Transverse colon (tissue), 4 donors: ENCODE results near the gene GNAS. TPM values are rescaled to one million over a fixed set of nuclear protein-coding genes. Genes with fewer than 3 reads are reported as not detected.
A peak's percentile ranks its signal among the peaks of the same experiment; 100 is the strongest.

Experiments used
- DNase-seq: peaks from one replicate; pipeline ENCODE4 v3.0.0-alpha.2; 2019
- H3K27ac ChIP-seq, 4 donors: fragments of 200-600 bp; sonication (generic); 2 replicates each; pipeline ENCODE4 v1.5.1; 2016 to 2018; ENCODE audit warnings: inconsistent platforms in 4 of 4
- H3K27me3 ChIP-seq: fragments of 200-600 bp; sonication (generic); 2 replicates; pipeline ENCODE4 v1.5.1; 2017; ENCODE audit warnings: inconsistent platforms
- H3K36me3 ChIP-seq, 4 donors: fragments of 200-600 bp; sonication (generic); 2 replicates each; pipeline ENCODE4 v1.5.1; 2017 to 2019; ENCODE audit warnings: inconsistent platforms in 4 of 4
- H3K4me1 ChIP-seq, 4 donors: fragments of 200-600 bp; sonication (generic); 2 replicates each; pipeline ENCODE4 v1.5.1; 2017 to 2020; ENCODE audit warnings: inconsistent platforms in 4 of 4
- H3K4me3 ChIP-seq, 4 donors: fragments of 200-600 bp; sonication (generic); 1 replicate in 1 of 4; 2 replicates in 3 of 4; pipeline versions ENCODE4 v1.5.1 to v1.6.1; 2017 to 2019; ENCODE audit warnings: inconsistent platforms in 4 of 4
- H3K9me3 ChIP-seq, 2 donors: fragments of 200-600 bp; sonication (generic); 2 replicates each; pipeline ENCODE4 v1.5.1; 2017 to 2019; ENCODE audit warnings: inconsistent platforms in 2 of 2
- EP300 ChIP-seq: sonication (generic); formaldehyde crosslinking; IDR thresholded peaks from one replicate; pipeline ENCODE4 v1.6.1; 2017; ENCODE audit warnings: antibody characterized with exemption, low read depth
- POLR2A ChIP-seq: fragments of 450-650 bp; IDR thresholded peaks from one replicate; pipeline ENCODE4 v1.6.1; 2016; ENCODE audit warnings: antibody characterized with exemption, mild to moderate bottlenecking, moderate library complexity
- POLR2AphosphoS5 ChIP-seq, 3 donors: sonication (generic); formaldehyde crosslinking; IDR thresholded peaks; one replicate each; pipeline ENCODE4 v1.6.1; 2016; ENCODE audit warnings: antibody characterized with exemption in 3 of 3
- WGBS, 2 donors: methylation state at CpG; one replicate each; pipeline ENCODE4 v1.1.5; 2018; ENCODE audit warnings: low coverage in 1 of 2; 5-methylcytosine and 5-hydroxymethylcytosine counted together
- in situ Hi-C, 4 donors: fragments of 200-750 bp; cut with MboI; loops; one replicate each; pipeline versions ENCODE4 v1.15.0 to v1.15.1; 2017; ENCODE audit warnings: low sequenced_read_pairs in 3 of 4, low pct_ligation_motif_present in 1 of 4, low pct_unique_long_range_greater_than_20kb in 1 of 4
- intact Hi-C: fragments of 100-400 bp; cut with DNase I; formaldehyde crosslinking; loops from one replicate; pipeline ENCODE4 v1.15.1; 2023; ENCODE audit warnings: low total_unique reads
- total RNA-seq, 4 donors: library from RNA; depleted of rRNA; stranded (reverse); fragments of >200 nt; gene quantifications; one replicate each; pipeline ENCODE4 v1.1.0, GENCODE V29; 2016
- TF ChIP-seq, protein P1 (sequence below), 5 experiments: fragments of 200-600 bp in 3 of 5; fragments of 450-650 bp in 2 of 5; sonication (generic) in 3 of 5; IDR thresholded peaks; 1 replicate in 2 of 5; 2 replicates in 3 of 5; pipeline ENCODE4 v1.5.1; 2016 to 2017; ENCODE audit warnings: antibody characterized with exemption in 5 of 5, inconsistent platforms in 3 of 5, mild to moderate bottlenecking in 2 of 5, moderate library complexity in 1 of 5

GNAS gene
- total RNA-seq, 4 donors from 2014 or later = 501 to 716 (median 535) TPM

DNA sequence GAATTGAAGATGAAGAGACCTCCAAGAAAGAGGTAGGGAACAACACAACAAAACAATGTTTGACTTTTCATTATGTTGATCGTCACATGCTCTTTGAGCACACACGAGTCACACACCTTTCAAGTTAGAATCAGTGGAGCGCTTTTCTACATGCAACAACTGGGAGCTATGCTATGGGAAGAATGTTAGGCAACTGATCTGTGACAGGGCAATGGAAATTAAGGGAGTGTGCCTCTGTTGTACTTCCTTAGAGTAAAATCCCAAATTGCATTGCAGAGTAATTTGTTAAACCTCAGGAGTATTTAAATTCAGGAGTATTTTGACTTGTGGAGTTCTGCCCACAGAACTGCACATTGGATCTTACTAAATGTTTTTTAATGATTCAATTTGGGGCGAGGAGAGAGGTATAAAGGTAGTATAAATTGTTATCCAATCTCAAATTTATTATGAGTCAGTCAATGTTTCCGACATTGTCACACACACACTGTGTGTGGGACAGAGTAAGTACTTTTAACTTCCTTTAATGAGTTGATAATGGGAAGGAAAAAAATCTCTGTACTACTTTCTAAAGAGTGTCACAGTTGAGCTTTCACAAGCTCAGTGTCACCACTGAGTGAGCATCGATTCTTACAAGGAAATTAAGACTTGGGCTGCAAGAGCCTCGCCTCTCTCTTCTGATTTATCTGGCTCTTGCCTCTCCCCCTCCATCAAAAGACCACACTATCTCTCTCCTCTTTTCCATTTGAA is 10.7 kb downstream of the GNAS start:
- in situ Hi-C loops = loop anchor here (10.0 to 25.0 kb wide), 7 partner anchors 101 to 626 kb away; partner anchors contain the start of genes ANKRD60 (in 1 of the 4) and STX16 (in 1 of the 4)
- H3K27me3 ChIP-seq = peaks cover 36% of the 10 kb centered on the region
- no peaks in the 10 kb centered on the region for H3K36me3 ChIP-seq
- no peak for DNase-seq
- 76 to 81% methylated on average over 7 of the region's 7 CpGs for WGBS, 2 donors
- H3K4me1 ChIP-seq = no peaks in the 10 kb centered on the region
- H3K27ac ChIP-seq = no peak overlapping the region
- no peaks in the 10 kb centered on the region for H3K9me3 ChIP-seq
- H3K4me3 ChIP-seq = no peak overlapping the region
- intact Hi-C loops = no loop called here
- TF ChIP-seq POLR2AphosphoS5 (IDR thresholded peaks at IDR 0.05) (no peak), POLR2A (no peak), EP300 (no peak)
- TF ChIP-seq, protein P1, sequence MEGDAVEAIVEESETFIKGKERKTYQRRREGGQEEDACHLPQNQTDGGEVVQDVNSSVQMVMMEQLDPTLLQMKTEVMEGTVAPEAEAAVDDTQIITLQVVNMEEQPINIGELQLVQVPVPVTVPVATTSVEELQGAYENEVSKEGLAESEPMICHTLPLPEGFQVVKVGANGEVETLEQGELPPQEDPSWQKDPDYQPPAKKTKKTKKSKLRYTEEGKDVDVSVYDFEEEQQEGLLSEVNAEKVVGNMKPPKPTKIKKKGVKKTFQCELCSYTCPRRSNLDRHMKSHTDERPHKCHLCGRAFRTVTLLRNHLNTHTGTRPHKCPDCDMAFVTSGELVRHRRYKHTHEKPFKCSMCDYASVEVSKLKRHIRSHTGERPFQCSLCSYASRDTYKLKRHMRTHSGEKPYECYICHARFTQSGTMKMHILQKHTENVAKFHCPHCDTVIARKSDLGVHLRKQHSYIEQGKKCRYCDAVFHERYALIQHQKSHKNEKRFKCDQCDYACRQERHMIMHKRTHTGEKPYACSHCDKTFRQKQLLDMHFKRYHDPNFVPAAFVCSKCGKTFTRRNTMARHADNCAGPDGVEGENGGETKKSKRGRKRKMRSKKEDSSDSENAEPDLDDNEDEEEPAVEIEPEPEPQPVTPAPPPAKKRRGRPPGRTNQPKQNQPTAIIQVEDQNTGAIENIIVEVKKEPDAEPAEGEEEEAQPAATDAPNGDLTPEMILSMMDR (IDR thresholded peaks at IDR 0.05) = no peak

DNA sequence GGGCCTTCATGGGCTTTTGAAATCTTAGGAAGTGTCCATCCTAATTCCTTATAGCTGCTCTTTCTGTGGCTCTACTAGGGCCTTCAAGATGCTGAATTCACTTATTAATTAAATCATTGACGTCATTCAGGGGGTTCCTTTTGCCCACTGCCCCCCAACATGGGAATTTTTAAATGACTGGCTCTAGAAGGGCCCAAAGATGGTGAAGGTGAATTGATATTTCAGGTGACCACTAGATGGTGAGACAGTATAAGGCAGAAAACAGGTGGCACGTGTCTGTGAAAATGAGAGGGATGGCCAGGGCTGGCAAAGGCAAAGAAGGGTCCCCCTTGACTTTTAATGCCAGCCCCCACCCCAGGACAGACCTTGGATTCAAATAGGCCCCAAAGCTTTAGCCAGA is 11.8 kb downstream of the GNAS start:
- WGBS, 2 donors = 57 to 67% methylated on average over 1 to 2 of the region's 2 CpGs
- intact Hi-C loops (no loop called here), in situ Hi-C loops (loop anchor here (10.0 to 25.0 kb wide), 7 partner anchors 102 to 627 kb away; partner anchors contain the start of genes ANKRD60 (in 1 of the 4) and STX16 (in 1 of the 4))

DNA sequence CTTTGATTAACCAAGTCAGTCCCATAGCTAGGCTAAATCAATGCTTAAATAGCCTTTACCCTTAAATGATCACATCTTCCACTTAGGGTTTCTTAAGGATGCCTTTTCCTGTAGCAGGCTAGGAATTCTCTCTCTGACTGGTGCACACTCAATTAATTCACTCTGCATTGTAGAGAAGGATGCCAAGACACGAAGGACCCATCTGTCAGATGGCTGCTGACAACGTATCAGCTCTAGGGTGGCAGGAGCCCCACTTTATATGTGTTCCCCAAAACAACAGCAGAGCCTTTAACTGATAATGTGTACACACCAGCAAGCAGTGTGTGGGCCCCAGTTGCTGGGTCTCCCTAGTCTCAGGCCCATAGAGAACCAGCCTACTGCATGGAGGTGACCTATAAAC is 13.3 kb downstream of the GNAS start:
- in situ Hi-C loops = loop anchor here (10.0 to 25.0 kb wide), 7 partner anchors 104 to 629 kb away; partner anchors contain the start of genes ANKRD60 (in 1 of the 4) and STX16 (in 1 of the 4)
- WGBS, 2 donors = 90% methylated on average over 2 of the region's 2 CpGs; no CpG with 5 or more reads in 1 of the 2 donors

More for the DNA sequence above, 11.8 kb downstream of the GNAS start:
- H3K4me3 ChIP-seq = no peak overlapping the region
- H3K27me3 ChIP-seq = peaks cover 31% of the 10 kb centered on the region
- DNase-seq = no peak
- no peak overlapping the region for H3K27ac ChIP-seq
- TF ChIP-seq, protein P1 (IDR thresholded peaks at IDR 0.05) = peak in 1 of 5 experiments; percentile 22
- TF ChIP-seq EP300 (no peak), POLR2A (no peak)
- no peaks in the 10 kb centered on the region for H3K4me1 ChIP-seq
- H3K36me3 ChIP-seq = no peaks in the 10 kb centered on the region
- H3K9me3 ChIP-seq = no peaks in the 10 kb centered on the region

DNA sequence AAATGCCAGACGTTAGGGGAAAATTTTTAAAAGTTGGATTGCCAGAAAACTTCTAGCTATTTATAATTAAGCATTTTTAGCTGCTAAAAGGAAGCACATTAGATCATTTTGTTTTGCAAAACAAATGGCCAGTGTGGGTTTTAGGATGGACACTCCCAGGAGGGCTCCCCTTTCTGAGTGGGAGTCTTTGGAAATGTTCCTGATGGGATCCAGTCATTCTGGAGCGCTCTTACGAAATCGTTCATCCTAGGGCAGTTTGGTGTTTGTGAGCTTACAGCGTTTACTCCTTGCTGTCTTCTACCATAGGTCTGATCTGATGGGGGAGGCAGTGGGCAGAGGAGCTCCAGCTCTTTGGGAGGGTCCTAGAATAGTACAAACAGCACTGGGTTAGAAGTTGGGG is 14.7 kb downstream of the GNAS start:
- H3K4me1 ChIP-seq = peaks cover 0 to 8% (median 0%) of the 10 kb centered on the region in 4 donors
- TF ChIP-seq EP300 (no peak), POLR2AphosphoS5 (IDR thresholded peaks at IDR 0.05) (no peak), POLR2A (no peak)
- TF ChIP-seq, protein P1 (IDR thresholded peaks at IDR 0.05) = no peak
- peaks cover 7% of the 10 kb centered on the region for H3K27me3 ChIP-seq
- no peak for DNase-seq
- in situ Hi-C loops (loop anchor here (10.0 to 25.0 kb wide), 7 partner anchors 105 to 630 kb away; partner anchors contain the start of genes ANKRD60 (in 1 of the 4) and STX16 (in 1 of the 4)), intact Hi-C loops (no loop called here)
- H3K36me3 ChIP-seq = no peaks in the 10 kb centered on the region
- H3K9me3 ChIP-seq = no peaks in the 10 kb centered on the region
- no peak overlapping the region for H3K27ac ChIP-seq
- no peak overlapping the region for H3K4me3 ChIP-seq
- 71 to 75% methylated on average over 4 to 5 of the region's 5 CpGs for WGBS, 2 donors

More for the DNA sequence above, 13.3 kb downstream of the GNAS start:
- DNase-seq = no peak
- Histone ChIP-seq H3K27me3 (peaks cover 17% of the 10 kb centered on the region), H3K4me1 (peaks cover 0 to 8% (median 0%) of the 10 kb centered on the region in 4 donors), H3K36me3 (no peaks in the 10 kb centered on the region), H3K9me3 (no peaks in the 10 kb centered on the region), H3K27ac (no peak overlapping the region), H3K4me3 (no peak overlapping the region)
- intact Hi-C loops = no loop called here
- TF ChIP-seq EP300 = no peak
